Erythroblast (primary cell): ENCODE measurements around the gene PHF12.

Experiments used
- DNase-seq, 2 experiments: peaks; one replicate each; lab custom pipeline; 2025; lab: John Stamatoyannopoulos, UW
- GATA1 ChIP-seq: IDR thresholded peaks from 2 replicates; pipeline ENCODE4 v1.6.1; 2011; ENCODE audit warnings: low read depth, mild to moderate bottlenecking, control low read depth, low read length, moderate library complexity
- POLR2A ChIP-seq: IDR thresholded peaks from 2 replicates; pipeline ENCODE4 v1.6.1; 2011; ENCODE audit warnings: mild to moderate bottlenecking, low read length

Gene PHF12

DNA sequence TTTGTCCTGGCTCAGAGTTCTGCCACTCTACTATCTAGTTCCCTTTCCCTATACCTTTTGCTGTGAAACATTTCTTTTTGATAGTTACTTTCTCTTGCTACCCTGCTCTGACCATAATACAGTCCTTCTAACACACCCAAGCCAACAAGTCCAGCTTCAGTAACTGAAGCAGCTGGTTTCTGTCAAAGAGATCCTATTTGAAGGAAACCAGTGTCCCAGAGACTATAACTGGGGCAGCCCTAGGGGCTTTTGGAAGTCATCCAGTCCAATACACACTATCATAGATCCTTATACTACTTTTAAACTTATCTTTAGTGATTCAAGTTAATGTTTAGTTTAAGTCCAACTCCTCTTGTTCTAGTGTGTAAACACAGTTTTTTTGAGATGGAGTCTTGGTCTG lies 31.1 kb downstream of the PHF12 start:
- no peak for DNase-seq

DNA sequence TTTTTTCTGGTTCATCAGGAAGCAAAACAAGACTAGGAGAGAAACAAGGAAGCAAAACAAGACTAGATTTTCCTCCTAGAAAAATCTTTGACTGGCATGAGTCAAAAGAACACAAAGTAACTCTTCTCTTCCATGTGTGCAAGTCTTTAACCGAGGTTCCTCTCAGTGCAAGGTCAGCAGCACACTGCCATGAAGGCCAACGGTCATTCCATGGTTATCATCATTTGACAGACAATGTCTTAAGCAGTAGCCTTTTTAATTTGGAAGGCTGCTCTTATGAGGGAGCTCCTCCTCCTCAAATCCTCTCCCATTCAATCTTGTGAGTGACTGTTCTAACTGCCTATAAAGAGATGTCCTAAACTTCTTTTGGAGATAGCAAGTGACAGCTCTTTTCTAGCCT lies 33.0 kb downstream of the PHF12 start:
- no peak for TF ChIP-seq POLR2A
- no peak for TF ChIP-seq GATA1

More for the DNA sequence above, 31.1 kb downstream of the PHF12 start:
- TF ChIP-seq POLR2A (no peak), GATA1 (no peak)

DNA sequence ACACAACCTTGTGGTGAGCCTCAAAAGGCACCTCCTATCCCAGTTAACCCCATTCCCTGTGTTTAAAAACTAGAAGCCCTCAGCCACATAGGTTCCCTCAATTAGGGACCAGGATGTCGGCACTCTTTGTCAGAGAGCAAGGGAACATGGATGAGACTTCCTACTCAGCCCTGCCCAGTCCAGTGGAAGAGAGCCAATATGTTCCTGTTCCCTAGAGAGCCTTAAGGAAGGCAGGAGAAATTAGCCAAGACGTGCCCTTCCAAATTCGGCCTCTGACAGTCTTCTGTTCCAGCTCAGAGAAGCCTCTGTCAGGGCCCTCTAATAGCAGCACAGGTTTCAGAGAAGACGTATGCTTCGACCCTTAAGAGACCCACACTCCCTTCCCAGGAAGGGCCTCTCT lies 33.9 kb downstream of the PHF12 start:
- TF ChIP-seq GATA1 = no peak
- no peak for TF ChIP-seq POLR2A
- DNase-seq = no peak

More for the DNA sequence above, 33.0 kb downstream of the PHF12 start:
- no peak for DNase-seq

DNA sequence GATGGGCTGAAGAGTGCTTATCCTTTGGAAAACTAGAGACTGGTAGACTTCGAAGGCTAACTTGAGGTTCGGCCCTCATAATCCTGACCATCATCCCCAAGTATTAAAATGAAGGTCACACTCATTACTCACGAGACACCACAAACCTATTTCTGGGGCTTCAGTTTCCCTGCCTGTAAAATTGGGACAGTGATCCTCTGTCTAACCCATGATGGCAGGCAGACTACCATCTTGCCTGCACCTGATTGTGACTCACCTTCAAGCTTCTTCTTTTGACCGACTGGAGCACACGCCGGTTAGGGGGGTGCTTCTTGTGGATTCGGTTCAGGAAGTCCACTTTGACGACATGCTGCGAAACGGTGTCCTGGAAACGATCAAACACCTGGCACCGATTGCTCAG lies 34.3 kb downstream of the PHF12 start:
- no peak for DNase-seq
- TF ChIP-seq GATA1 (no peak), POLR2A (no peak)

DNA sequence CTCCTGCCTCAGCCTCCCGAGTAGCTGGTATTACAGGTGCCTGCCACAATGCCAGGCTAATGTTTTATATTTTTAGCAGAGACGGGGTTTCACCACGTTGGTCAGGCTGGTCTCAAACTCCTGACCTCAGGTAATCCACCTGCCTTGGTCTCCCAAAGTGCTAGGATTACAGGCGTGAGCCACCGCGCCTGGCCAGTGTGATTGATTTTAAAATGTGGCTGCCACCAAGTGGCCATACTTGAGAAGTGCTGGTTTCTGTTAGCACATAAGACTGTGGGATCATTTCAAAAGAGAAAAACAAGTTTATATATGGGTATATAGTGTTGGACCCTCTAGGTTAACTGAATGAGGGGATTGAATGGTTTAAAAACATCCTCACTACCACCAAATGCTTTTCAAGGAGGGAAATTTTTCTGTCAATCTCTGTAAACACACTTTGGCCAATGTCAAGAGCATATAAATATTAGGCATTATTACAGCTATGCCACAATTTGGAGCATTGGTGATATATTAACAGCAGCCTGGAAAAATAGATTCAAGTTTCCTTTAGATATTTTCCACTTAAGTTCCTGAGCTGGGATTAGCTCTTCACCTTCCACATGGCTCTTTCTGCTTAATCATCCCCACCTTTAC lies 34.9 kb downstream of the PHF12 start:
- peak; percentile 63 to 73 for DNase-seq
- TF ChIP-seq GATA1 (no peak), POLR2A (no peak)

DNA sequence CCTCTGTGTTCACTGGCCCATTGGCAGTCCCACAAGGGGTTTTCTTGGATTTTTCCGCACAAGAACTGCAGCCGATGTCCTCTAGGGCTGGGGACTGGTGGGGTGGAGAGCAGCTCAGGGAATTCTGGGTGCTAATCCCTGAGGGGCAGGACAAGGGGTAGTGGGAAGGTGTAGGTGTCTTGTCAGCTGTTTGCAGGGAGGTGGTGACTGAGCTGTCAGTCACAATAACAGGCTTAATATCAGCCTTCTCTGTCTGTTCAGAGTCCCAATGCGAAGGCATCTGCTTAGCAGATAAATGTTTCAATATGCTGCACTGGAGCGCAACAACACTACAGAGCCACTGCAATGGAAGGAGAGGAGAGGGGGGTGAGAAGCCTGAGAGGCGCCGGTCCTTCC lies 38.4 kb downstream of the PHF12 start:
- peak; percentile 23 to 37 for DNase-seq

DNA sequence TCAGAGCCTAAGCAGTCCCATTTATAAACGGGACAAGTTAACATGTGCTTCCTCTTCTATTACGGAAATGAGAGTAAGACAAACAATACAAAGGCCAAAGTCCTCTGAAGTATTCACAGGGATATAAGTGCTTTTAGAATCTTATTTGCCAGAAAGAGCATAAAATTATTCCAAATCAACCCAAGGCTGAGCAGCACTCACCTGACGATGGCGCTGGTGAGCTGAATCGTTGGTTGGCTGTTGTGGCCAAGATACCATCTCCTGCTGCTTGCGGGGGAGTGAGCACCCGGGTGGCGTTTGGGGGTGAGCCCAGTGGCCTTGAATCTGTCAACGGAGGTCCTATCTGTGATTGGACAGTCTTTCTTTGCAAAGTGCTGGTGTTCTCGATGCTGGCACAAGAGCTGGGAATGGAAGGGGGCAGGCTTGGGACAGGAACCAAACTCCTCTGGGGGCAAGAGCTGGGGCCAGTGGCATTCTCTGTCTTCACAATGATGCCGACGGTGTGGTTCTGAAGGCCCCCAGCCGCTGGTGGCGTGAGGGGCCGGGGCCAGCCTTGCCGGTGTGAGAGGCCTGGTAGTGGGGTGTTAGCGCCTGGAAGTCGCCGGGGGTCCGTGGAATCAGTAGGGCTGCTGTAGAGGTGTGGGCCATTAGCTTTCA lies 38.9 kb downstream of the PHF12 start:
- TF ChIP-seq POLR2A = no peak
- no peak for TF ChIP-seq GATA1
- DNase-seq = peak; percentile 63 to 69

More for the DNA sequence above, 38.4 kb downstream of the PHF12 start:
- no peak for TF ChIP-seq GATA1
- no peak for TF ChIP-seq POLR2A

DNA sequence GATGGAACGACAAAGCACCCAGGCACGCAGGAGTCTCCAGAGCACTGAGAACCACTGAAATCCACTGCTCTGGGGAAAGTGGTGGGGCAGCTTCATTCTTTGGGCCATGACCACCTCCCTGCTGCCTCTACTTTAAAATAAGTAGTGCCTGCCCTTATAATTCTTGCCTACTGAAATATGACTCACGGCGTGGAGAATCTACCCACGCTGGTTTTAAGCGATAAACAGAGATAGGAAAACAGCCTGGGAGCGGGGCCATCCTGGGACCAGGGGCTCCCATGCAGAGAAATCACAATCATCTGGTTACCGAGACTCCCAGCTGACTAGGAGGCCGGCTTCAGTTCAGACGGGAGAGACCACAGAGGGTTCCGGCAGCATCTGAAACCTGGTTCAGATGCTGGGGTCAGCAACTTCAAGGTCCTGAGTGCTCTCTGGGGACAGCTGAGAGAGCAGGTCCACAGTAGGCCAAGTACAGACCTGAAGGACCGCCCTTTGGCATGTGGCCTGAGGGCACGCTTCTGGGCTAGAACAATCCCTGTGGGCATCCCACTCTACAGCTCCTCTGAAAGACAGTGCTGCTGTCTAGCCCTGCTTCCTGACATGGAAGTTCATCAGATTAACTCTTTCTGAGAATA lies 39.8 kb downstream of the PHF12 start:
- TF ChIP-seq POLR2A (no peak), GATA1 (no peak)
- DNase-seq = no peak

DNA sequence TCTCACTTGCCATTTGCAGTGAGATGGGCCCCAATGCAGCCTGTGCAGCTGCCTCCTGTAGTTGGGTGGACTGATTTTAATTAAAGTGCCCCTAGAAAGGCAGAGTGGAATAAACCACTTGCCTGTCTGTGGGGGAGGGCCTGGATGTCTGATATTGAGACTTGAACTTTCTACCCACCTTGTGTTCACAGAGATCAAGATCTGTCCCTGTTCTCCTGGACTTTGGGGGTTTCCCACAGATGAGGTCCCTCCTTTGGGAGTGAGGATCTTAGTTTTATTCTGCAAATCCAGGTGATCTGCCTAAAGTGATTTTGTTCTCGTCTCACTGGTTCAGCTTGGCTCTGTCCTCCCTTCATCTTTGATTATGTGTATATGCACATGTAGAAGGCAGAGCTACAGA lies 40.8 kb downstream of the PHF12 start:
- no peak for TF ChIP-seq GATA1
- TF ChIP-seq POLR2A = no peak

DNA sequence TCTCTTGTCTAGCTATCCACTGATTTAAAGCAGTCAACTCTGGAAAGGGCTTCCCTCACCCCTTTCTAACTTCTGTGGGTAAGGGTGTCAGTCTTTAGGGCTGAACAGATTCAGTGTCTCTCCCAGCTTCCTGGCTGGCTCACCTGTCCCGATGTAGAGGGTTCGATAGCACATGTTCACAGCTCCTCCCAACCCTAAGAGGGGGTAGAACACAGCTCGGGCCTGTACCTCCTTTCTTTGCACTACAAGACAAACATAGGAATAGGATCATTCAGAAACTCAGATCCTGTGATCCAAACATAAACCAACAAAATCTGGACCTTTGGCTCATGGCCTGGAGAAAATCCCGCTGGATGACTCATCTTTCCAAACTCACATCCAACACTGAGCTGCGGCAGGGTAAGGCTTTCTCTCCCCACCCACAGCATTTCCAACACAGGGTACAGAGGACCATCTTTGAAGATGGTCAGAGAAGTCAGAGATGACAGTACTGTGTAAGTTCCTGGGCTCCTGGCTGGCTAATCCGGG lies 42.6 kb downstream of the PHF12 start:
- TF ChIP-seq POLR2A (no peak), GATA1 (no peak)
- no peak for DNase-seq

More for the DNA sequence above, 40.8 kb downstream of the PHF12 start:
- no peak for DNase-seq

DNA sequence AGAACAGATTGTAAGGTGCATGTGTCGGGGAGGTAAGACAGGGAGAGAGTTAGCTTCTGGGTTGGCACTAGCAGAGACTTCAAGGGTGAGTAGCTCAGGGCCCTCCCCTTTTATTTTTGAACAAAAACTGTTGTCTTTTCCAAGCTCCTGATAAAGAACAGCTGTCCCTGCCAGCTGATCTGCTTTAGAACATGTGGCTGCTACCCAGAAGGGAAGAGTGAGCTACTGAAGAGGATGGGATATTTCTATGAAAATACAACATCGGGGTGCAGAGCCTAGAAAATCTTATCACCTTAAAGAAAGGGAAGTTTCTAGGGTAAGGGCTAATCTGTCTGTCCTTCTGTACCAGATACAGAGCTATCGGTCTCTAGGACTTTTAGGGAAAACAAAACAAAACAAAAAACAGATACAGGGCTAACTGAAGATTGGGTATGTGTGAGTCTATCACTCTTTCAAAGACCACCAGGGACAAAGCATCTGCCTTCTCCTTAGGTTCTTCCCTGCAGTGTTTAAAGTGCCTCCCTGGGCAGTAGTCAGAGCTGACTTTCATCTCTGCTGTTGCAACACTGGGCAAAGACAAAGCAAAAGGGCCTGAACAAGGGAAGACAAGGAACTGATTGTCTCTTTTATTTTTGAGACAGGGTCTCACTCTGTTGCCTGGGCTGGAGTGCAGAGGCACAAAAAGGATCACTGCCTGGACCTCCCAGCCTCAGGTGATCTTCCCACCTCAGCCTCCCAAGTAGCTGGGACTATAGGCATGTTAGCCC lies 43.4 kb downstream of the PHF12 start:
- peak; percentile 61 to 79 for DNase-seq
- TF ChIP-seq GATA1 = no peak

DNA sequence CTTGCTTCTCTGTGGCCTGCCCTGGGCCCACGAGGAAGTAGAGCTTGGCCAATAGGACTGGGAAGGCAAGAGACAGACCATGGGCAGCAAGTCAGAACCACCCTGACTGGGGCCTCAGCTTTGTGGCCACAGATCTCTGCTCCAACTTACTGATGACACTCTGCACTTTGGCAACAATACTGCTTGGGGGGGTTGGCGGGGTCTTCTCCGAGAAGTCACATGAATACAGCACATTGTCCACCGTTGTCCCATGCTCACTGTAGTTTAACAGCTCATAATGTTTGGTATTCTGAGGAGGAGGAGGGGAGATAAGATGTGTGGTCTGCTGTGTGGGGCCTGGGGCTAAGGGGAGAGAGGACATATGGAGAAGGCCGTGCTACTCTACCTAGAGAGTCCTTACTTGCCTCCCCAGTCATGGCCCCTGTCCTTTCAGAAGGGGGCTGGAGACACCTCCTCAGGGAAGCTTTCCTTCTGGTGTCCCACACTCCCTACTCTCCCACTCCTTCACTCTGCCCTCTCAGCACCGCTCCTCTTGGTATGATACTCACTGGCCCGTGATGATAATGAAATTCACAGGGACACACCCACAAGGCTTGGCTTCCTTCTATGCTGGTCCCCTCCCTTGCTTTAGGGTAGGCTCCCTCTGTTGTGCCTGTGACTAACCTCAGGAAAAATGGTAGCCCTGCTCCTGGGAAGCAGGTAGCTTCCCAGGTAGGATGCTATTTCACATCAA lies 44.4 kb downstream of the PHF12 start:
- peak; percentile 82 to 85 for DNase-seq
- TF ChIP-seq POLR2A = peak; percentile 59
- TF ChIP-seq GATA1 = no peak

DNA sequence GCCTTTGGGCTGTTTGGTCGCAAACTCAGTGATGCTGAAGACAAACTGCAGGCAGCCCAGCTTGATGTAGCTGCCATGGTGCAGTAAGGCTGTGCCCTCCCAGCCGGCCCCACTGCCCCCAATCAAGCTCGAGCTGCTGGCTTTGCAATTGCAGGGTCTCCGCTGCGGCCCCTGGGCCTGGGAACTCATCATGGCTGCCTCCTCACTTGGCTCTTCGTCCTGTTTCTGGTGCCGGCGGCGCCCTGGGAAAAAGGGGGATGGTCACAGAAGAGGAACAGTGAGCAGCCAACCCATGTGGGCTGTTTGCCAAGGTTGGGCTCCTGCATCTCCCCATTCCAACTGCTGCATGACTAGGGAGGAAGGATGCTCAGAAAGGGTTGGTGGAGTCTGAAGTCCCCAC lies 45.0 kb downstream of the PHF12 start:
- TF ChIP-seq GATA1 (no peak), POLR2A (no peak)

More for the DNA sequence above, 45.0 kb downstream of the PHF12 start:
- peak in 1 of 2 experiments; percentile 57 for DNase-seq
